ENCODE measurements around the gene TRAPPC5.

TRAPPC5 gene

GRCh38 chr19:7665076-7665475 is 15.6 kb upstream of the TRAPPC5 start:
- H3K36me3 ChIP-seq (ENCODE audit: control insufficient read depth, insufficient read depth, low read length) = no peaks in the 10 kb centered on the region
- no peak overlapping the region for H3K4me3 ChIP-seq (replicated peaks; ENCODE audit: low read depth, low read length)
- H3K27me3 ChIP-seq (replicated peaks; ENCODE audit: control insufficient read depth, insufficient read depth, low read length) = no peaks in the 10 kb centered on the region; the same call in 1 of the 2 replicates
- TF ChIP-seq, protein P1, sequence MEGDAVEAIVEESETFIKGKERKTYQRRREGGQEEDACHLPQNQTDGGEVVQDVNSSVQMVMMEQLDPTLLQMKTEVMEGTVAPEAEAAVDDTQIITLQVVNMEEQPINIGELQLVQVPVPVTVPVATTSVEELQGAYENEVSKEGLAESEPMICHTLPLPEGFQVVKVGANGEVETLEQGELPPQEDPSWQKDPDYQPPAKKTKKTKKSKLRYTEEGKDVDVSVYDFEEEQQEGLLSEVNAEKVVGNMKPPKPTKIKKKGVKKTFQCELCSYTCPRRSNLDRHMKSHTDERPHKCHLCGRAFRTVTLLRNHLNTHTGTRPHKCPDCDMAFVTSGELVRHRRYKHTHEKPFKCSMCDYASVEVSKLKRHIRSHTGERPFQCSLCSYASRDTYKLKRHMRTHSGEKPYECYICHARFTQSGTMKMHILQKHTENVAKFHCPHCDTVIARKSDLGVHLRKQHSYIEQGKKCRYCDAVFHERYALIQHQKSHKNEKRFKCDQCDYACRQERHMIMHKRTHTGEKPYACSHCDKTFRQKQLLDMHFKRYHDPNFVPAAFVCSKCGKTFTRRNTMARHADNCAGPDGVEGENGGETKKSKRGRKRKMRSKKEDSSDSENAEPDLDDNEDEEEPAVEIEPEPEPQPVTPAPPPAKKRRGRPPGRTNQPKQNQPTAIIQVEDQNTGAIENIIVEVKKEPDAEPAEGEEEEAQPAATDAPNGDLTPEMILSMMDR (IDR thresholded peaks at IDR 0.05; ENCODE audit: insufficient read depth, low read length, poor library complexity, severe bottlenecking) = no peak
- DNase-seq (ENCODE audit: extremely low read depth, insufficient read length) = no peak

GRCh38 chr19:7668842-7669241 is 11.8 kb upstream of the TRAPPC5 start, which contains the start of gene RETN:
RETN (plus strand) TSS chr19:7669049; CDS start chr19:7669327, 278 bp downstream.
- TF ChIP-seq, protein P1 (IDR thresholded peaks at IDR 0.05; ENCODE audit: insufficient read depth, low read length, poor library complexity, severe bottlenecking) = no peak
- no peak within 1 kb of the TSS for H3K4me3 ChIP-seq (replicated peaks; ENCODE audit: low read depth, low read length)

GRCh38 chr19:7669641-7670040 is 11.0 kb upstream of the TRAPPC5 start:
- H3K36me3 ChIP-seq (ENCODE audit: control insufficient read depth, insufficient read depth, low read length) = no peaks in the 10 kb centered on the region
- DNase-seq (ENCODE audit: extremely low read depth, insufficient read length) = no peak
- no peak overlapping the region for H3K4me3 ChIP-seq (replicated peaks; ENCODE audit: low read depth, low read length)
- no peaks in the 10 kb centered on the region; the same call in 1 of the 2 replicates for H3K27me3 ChIP-seq (replicated peaks; ENCODE audit: control insufficient read depth, insufficient read depth, low read length)
- TF ChIP-seq, protein P1 (IDR thresholded peaks at IDR 0.05; ENCODE audit: insufficient read depth, low read length, poor library complexity, severe bottlenecking) = no peak

More at GRCh38 chr19:7668842-7669241, 11.8 kb upstream of the TRAPPC5 start, which contains the start of gene RETN:
- no peak for DNase-seq (ENCODE audit: extremely low read depth, insufficient read length)
- no peaks in the 10 kb centered on the region; the same call in 1 of the 2 replicates for H3K27me3 ChIP-seq (replicated peaks; ENCODE audit: control insufficient read depth, insufficient read depth, low read length)
- no peaks in the 10 kb centered on the region for H3K36me3 ChIP-seq (ENCODE audit: control insufficient read depth, insufficient read depth, low read length)

GRCh38 chr19:7670150-7670783 is 10.4 kb upstream of the TRAPPC5 start:
- TF ChIP-seq, protein P1 (IDR thresholded peaks at IDR 0.05; ENCODE audit: insufficient read depth, low read length, poor library complexity, severe bottlenecking) = no peak
- no peak for DNase-seq (ENCODE audit: extremely low read depth, insufficient read length)
- no peaks in the 10 kb centered on the region for H3K36me3 ChIP-seq (ENCODE audit: control insufficient read depth, insufficient read depth, low read length)
- peak overlapping the region; percentile 27 for H3K4me3 ChIP-seq (replicated peaks; ENCODE audit: low read depth, low read length)
- no peaks in the 10 kb centered on the region; the same call in 1 of the 2 replicates for H3K27me3 ChIP-seq (replicated peaks; ENCODE audit: control insufficient read depth, insufficient read depth, low read length)

DNA sequence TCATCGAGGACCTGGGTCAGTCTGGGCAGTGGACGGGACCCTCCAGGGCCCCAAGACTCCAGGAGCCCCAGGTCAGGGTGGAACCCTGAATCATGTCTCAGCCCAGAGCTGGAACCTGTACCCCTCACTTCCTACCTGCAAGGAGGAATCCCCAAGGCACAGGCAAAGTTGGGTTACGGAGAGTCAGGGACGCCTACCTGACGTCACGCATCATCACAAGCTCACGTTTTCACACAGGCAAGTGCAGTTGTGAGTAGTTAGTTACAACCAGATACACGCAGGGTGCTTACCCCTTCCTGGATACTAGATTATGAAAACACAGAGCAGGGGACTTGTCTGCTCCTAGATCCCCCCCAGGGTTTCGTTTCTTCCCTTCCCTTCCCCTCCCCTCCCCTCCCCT is 9.8 kb upstream of the TRAPPC5 start:
- no peak for DNase-seq (ENCODE audit: extremely low read depth, insufficient read length)
- TF ChIP-seq, protein P1 (IDR thresholded peaks at IDR 0.05; ENCODE audit: insufficient read depth, low read length, poor library complexity, severe bottlenecking) = no peak
- Histone ChIP-seq H3K4me3 (replicated peaks; ENCODE audit: low read depth, low read length) (no peak overlapping the region), H3K27me3 (replicated peaks; ENCODE audit: control insufficient read depth, insufficient read depth, low read length) (no peaks in the 10 kb centered on the region; the same call in 1 of the 2 replicates), H3K36me3 (ENCODE audit: control insufficient read depth, insufficient read depth, low read length) (no peaks in the 10 kb centered on the region)
